GM18868 (cell line): Measurements from ENCODE around the gene GDPD5.

ENCODE experiments used
- ATAC-seq: cut with Tn5 transposase; IDR thresholded peaks from one replicate; pipeline ENCODE4 v1.9.1; 2021; ENCODE audit warnings: mild to moderate bottlenecking, moderate library complexity; ENCODE audit not compliant: unreplicated experiment

GDPD5 gene

GRCh38 chr11:75516886-75517285, 8.9 kb downstream of the GDPD5 start:
- no peak for ATAC-seq

DNA sequence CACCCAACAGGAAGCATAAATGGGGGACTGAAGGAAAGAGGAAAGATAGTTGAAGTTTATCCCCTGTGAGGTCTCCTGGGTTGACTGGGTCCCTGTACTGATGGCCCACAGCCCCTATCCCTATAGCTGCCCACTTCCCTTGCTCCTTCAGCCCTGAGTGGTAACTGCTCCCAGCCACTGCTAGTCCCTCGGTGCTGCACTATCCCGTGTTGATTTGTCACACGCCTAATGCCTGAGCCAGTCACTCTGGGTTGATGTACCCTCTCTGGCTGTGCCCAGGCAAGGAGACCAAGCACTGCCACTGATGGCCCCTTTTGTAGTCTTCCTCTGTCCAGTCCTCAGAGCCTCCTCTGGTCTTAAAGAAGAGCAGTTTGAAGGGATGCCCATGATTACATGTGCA, 9.6 kb downstream of the GDPD5 start:
- ATAC-seq, result no peak

- ATAC-seq, result no peak
These were observed 11.1 kb downstream of the GDPD5 start for GRCh38 chr11:75514596-75514995.

DNA sequence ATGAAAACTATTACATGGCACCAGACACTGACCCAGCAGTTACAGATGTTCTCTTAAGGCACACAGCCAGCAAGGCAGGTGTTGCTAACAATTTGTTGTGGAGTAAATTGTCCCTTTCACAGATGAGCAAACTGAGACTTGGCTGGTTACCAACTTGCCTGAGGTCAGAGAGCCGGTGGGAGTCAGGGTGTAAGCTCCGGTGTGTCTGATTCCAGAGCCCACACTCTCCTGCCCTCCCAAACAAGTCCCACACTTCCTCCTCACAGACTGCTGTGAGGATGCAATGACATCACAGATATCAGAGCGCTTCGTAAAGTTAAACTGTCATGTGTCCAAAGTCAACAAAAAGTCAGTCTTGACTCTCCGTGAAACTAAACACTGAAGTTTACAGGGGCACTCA, 12.5 kb downstream of the GDPD5 start:
- ATAC-seq, result no peak

DNA sequence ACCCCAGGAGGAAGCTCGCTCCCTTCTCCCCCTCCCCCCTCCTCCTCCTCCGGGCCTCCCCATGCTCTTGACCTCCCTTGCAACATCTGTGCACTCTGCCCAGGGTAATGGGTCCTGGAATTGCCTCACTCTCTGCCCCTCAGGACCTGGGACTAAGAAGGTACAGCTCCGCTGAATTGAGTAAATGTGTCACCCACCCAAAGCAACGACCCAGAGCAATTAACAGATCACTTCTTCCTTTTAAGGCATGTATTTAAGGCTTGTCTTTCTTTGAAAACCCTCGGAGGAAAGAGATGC, 15.1 kb downstream of the GDPD5 start:
- no peak for ATAC-seq

DNA sequence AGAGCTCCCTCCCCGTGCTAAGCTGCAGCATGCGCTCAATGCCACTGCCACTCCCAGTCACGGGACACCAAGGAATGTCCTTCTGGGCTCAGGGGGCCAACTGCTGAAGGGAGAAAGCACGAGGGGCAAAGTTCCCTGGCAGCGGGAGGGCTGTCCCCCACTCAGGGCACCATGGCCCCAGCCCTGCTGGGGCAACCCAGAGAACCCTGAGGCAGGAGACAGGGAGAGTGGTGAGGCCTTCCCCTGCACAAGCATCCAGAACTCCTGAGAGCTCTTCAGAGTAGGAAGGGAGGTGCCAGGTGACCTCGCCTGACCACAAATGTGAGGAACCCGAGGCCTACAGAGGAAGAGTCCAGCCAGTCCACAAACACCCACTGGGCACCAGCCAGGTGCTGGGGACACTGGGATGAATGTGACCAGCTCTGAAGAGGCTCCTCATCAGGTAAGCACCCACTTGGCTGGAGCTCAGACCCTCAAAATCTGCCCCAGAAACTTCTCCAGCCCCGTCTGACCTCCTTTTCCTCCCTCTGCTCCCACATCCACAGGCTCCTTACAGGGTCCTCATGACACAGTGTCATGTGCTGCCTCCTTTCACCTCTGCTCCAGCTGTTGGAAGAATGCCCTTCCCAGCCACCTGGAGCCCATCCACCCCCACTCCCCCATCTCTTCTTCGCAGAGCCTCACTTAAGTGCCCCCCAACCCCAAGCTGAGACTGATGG, 15.6 kb downstream of the GDPD5 start:
- ATAC-seq, result no peak

DNA sequence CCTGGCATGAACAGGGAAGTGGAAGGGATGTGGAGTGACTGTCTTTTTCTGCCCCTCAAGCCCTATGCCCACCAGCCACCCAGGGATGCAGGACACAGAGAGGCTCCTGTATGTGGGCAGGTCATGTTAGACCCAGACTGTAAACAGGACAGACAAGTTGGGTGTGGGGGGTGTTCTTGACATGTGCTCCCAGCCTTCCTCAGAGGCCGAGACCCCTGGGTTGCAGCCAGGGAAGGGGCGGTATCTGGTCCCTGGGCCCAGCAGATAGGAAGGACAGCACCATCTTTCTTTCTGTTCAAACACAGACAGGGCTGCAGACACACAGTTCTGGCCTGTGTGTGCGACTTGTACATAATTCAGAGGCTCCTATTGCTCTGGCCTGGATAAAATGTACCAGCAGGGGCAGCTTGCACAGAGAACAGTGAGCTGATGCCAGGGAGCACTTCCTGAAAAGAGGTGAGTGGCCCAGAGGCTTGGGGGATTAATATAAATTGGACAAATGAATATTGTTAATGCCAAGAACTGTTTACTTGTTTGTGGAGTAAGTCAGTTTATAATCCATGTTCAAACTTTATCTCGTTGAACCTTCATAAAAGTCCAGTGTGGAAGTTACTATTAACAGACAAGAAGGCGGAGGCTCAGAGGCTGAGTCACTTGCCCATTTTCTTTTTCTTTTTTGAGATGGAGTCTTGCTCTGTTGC, 16.6 kb downstream of the GDPD5 start:
- no peak for ATAC-seq

GRCh38 chr11:75508051-75508561, 17.6 kb downstream of the GDPD5 start:
- no peak for ATAC-seq

- ATAC-seq, result no peak
These were observed 18.2 kb downstream of the GDPD5 start for GRCh38 chr11:75507571-75507970.

DNA sequence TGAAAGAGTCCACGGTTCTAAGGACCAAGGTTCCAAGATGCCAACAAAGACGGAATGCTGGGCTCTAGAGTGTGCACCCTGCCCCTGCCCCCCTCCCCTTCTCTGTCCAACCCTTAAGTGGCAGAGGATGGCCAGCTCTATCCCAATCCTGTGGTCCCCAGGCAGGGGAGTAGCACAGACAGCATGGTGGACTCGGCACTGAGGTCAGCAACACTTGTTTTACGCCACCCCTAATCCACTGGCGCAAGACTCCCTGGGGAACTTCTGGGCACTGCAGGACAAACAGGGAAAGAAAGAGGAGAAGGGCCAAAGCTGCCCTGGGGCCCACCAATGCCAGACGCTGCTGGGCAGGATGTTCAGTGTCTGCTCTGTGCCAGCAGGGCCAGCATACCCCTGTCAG, 18.9 kb downstream of the GDPD5 start:
- ATAC-seq, result no peak

DNA sequence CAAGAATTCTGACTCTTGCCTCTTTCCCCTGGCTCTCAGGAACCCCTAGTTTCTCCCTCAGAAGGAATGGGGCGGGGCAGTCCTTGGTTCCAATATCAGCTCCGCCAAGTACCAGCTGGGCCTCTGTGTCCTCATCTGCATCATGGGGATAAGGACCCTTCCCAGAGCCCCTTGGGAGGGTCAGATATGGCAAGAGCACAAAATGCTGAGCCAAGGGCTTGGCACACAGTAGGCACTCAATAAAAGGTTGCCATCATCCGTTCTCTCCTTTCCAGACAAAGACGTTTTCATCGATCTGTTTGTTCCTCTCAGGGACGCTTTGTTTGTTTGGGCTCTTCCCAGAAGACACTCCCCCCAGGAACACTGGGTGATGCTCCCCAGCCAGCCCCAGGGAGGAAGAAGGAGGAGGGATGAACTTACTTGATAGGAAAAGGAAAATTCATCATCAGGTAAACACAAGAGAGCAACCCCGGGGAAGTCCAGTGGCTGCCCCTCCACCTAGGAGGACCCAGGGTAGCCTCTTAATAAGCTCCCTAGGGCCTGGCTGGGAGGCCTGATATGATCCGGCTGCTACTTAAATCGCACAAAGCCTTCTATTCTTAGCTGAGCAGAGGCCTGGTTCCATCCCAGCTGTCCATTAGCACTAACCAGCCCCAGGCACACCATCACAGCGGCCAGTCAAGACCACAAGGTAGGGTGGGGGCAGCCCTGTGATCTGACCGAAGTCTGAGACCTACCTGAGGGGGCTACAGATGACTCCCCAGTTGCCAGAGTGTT, 19.6 kb downstream of the GDPD5 start:
- ATAC-seq, result no peak

GRCh38 chr11:75504501-75504900, 21.2 kb downstream of the GDPD5 start:
- no peak for ATAC-seq

DNA sequence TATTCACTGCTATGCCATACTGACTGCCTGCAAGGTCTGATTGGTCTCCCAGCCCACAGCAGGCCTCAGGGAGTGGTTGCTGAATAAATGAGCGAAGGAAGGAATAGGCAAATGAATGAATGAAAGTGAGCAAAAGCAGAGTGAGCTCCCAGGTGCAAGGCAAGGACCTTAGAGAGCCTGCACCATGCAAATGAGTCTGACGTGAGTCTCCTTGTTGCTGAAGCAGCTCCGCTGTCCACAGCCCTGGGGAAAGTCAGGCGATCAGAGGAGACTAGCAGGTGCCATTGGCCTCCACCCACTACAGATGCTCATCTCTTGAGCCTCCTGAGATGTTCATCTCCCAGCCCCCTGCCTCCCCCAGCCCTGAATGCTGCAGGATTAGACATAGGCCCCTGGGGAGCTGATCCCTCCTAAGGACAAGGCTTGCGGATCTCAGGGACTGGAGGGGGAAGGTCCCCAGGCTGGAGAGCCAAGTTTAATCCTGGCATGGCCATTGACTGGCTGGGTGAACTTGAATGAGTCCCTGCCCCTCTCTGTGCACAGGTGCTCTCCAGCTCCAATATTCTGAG, 22.1 kb downstream of the GDPD5 start:
- ATAC-seq, result no peak

DNA sequence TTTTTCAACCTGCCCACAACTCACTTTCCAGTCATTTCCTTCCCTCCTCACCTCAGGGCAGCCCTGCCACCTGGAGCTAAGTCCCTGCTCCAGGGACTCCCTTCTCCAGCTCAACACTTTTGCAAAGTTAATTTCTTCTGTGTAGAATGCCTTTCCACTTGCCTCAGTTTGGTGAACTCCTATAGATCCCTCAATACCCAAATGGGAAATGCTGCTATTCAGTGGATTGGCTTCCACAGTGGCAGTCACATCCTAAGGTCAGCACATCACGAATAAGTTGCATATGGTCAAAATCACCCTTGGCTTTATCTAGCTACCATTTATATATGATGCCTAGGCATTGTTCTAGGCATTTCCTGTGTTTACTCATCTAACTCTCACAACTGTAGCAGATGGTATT, 23.6 kb downstream of the GDPD5 start:
- no peak for ATAC-seq

GRCh38 chr11:75500742-75501141, 25.0 kb downstream of the GDPD5 start:
- no peak for ATAC-seq

DNA sequence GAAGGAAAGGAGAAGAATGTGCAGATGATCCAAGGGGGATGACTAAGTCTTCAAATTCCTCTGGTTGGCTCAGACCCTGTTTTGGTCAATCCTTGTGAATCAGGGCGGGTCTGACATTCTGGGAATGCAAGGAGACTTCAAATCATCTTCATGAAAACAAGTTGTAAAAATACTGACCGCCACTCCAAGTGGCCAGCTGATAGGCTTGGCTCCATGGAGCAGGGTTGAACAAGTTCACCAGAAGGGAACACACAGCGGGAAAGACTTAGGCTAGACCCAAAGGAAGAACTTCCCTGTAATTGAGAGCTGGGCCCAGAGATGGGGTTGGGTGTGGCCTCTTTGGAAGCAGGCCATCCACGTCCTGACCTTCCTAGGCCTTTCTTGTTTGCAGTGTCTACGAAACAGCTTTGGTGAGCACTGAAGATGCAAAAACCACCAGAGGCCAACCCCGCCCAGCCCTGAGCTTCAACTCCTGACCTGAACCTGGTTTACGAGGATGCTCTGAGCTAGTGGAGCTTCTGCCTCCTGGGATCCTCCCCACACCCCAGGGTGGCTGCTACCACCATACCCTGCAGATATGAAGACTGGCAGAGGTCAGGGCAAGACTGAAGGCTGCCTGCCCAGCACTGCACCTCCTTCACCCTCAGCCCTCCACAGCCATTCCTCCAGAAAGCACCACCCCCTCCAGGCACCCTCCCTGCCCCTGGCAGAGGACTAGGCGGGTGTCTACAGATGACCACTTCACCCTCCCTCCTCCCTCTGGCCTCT, 26.1 kb downstream of the GDPD5 start:
- ATAC-seq, result no peak

- ATAC-seq, result no peak
These were observed 27.0 kb downstream of the GDPD5 start for GRCh38 chr11:75498556-75499255.

DNA sequence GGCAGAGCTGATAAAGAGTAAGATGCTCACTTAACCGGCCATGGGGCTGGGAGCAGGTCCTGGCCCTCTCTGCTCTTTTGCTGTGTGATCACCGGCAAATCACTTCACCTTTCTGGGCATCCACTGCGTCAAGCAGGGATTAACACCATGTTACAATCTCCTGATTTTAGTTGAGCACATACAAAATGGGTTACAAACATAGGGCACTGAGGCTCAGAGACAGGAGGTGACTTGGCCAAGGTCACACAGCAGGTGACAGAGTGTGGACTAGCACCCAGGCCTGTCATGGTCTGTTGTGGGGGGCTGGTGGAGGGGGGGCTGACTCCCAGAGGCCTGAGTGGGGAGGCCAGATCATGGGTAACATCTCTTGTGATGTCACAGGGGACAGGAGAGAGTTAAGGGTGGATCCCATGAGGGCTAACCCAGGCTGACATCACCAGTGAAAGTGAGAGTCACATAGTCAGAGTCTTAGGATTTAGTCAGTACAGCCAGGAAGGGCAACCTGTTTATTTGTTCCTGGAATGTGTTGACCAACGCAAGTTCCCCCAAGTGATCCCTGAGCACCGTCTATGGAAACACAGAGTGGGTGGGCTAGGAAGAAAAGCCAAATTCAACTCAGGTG, 27.8 kb downstream of the GDPD5 start:
- ATAC-seq, result no peak

DNA sequence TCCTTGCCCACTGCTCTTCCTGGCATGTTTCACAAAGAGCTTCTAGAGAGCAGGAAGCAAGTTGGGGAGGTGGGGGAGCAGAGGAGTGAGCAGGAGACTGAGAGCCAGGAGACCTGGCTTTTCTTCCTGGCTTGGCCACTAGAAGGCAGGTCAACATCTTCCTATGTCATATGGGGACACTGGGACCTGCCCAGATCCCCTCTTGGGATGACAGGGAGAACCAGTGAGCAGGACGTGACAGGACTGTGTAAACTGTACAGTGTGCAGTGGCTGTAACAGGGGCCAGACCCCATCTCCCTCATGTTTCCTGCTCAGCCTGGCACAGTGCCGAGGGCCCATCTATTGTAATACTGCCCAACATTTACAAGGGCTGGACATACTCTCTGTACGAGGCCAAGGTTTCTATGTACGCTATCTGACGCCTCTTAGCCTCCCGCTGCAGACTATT, 29.4 kb downstream of the GDPD5 start:
- no peak for ATAC-seq
